Skeletal muscle satellite cell (primary cell): ENCODE results near the gene AGTR2. TPM values are rescaled to one million over a fixed set of nuclear protein-coding genes. Genes with fewer than 3 reads are reported as not detected.
"Not testable (repeated sequence)": the region's sequence is repeated elsewhere in the genome, so short reads cannot be mapped to it uniquely, and the experiment has no call there.

Source experiments
- H3K27me3 ChIP-seq: 2 replicates; pipeline ENCODE4 v1.7.0; 2013; ENCODE audit warnings: low read length; ENCODE audit not compliant: control insufficient read depth, insufficient read depth
- H3K36me3 ChIP-seq: 2 replicates; pipeline ENCODE4 v1.7.0; 2013; ENCODE audit warnings: mild to moderate bottlenecking, control low read depth, low read length; ENCODE audit not compliant: insufficient read depth
- H3K4me1 ChIP-seq: 2 replicates; pipeline ENCODE4 v1.7.0; 2013; ENCODE audit warnings: low read length; ENCODE audit not compliant: control insufficient read depth, insufficient read depth
- H3K4me2 ChIP-seq: 2 replicates; pipeline ENCODE4 v1.7.0; 2013; ENCODE audit warnings: mild to moderate bottlenecking, low read length
- H3K4me3 ChIP-seq: 2 replicates; pipeline ENCODE4 v1.7.0; 2013; ENCODE audit warnings: low read length
- H3K9ac ChIP-seq: 2 replicates; pipeline ENCODE4 v1.7.0; 2013; ENCODE audit warnings: mild to moderate bottlenecking, low read depth, low read length, moderate library complexity
- H3K9me3 ChIP-seq: replicated peaks from 2 replicates; pipeline ENCODE4 v1.7.0; 2013; ENCODE audit warnings: mild to moderate bottlenecking, control low read depth, low read length
- total RNA-seq: library from RNA; depleted of rRNA; stranded (reverse); fragments of >200 nt; gene quantifications from 2 replicates; pipeline ENCODE4 v1.2.3, GENCODE V29; 2012; rRNA removed

The AGTR2 gene, protein sequence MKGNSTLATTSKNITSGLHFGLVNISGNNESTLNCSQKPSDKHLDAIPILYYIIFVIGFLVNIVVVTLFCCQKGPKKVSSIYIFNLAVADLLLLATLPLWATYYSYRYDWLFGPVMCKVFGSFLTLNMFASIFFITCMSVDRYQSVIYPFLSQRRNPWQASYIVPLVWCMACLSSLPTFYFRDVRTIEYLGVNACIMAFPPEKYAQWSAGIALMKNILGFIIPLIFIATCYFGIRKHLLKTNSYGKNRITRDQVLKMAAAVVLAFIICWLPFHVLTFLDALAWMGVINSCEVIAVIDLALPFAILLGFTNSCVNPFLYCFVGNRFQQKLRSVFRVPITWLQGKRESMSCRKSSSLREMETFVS
- not detected in 2 replicates for total RNA-seq

DNA sequence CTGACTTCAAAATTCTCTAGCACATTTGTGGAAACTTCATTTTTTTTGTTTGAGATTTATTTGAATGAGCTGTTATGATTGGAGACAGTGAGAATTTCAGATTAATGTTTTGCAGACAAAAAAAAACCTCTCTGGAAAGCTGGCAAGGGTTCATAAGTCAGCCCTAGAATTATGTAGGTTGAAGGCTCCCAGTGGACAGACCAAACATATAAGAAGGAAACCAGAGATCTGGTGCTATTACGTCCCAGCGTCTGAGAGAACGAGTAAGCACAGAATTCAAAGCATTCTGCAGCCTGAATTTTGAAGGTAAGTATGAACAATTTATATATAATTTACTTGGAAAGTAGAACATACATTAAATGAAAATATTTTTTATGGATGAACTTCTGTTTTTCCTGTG is at the start of gene AGTR2:
TSS of gene AGTR2 (plus strand) at position 234 of the 400 bp plus-strand sequence. CDS start 1,537 bp downstream, outside the sequence.
- Histone ChIP-seq H3K9ac (no peak within 1 kb of the TSS), H3K9me3 (no peaks in the 10 kb centered on the region), H3K4me3 (no peak within 1 kb of the TSS), H3K4me1 (no peaks in the 10 kb centered on the region), H3K27me3 (peaks cover 6% of the 10 kb centered on the region), H3K36me3 (no peaks in the 10 kb centered on the region), H3K4me2 (no peak within 1 kb of the TSS)

DNA sequence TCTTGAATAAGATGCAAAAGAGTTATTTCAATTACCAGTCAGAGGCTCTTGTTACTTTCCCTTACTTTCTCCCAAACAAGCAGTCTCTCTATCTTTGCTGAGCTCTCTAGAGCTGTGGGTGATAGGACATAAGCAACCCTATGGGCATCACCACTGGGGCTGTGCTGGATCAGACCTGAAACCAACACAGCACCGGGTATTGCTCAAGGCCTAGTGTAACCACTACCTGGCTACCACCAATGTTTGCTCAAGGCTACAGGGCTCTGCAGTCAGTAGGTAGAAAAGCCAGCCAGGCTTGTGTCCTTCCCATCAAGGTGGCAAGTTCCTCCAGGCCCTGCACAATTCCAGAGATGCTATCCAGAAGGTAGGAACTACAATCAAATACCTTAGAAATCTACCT is 35.3 kb upstream of the AGTR2 start:
- H3K9me3 ChIP-seq = no peaks in the 10 kb centered on the region
- no peaks in the 10 kb centered on the region for H3K36me3 ChIP-seq
- no peaks in the 10 kb centered on the region for H3K27me3 ChIP-seq
- H3K4me2 ChIP-seq = no peak overlapping the region
- no peaks in the 10 kb centered on the region for H3K4me1 ChIP-seq
- H3K4me3 ChIP-seq = no peak overlapping the region
- H3K9ac ChIP-seq = no peak overlapping the region

DNA sequence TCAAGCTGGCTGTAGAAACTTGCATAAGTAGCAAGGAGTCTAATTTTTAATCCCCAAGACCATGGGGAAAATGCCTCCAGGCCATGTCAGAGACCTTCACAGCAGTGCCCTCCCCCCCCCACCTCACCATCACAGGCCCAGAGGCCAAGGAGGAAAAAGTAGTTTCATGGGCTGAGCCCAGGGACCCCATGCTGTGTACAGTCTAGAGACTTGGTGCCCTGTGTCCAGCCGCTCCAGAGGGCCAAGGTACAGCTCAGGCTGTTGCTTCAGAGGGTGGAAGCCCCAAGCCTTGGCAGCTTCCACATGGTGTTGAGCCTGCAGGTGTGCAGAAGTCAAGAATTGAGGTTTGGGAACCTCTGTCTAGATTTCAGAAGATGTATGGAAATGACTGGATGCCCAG is 29.3 kb upstream of the AGTR2 start:
- H3K36me3 ChIP-seq, H3K4me3 ChIP-seq, H3K4me2 ChIP-seq, H3K9me3 ChIP-seq, H3K4me1 ChIP-seq, H3K9ac ChIP-seq, H3K27me3 ChIP-seq: not testable (repeated sequence)

- Histone ChIP-seq H3K4me2 (no peak overlapping the region), H3K9me3 (no peaks in the 10 kb centered on the region), H3K4me3 (no peak overlapping the region), H3K36me3 (no peaks in the 10 kb centered on the region), H3K4me1 (no peaks in the 10 kb centered on the region), H3K27me3 (no peaks in the 10 kb centered on the region), H3K9ac (no peak overlapping the region)
Measured at GRCh38 chrX:116142976-116143375, 27.6 kb upstream of the AGTR2 start.

- Histone ChIP-seq H3K4me2 (no peak overlapping the region), H3K9ac (no peak overlapping the region), H3K4me1 (no peaks in the 10 kb centered on the region), H3K36me3 (no peaks in the 10 kb centered on the region), H3K4me3 (no peak overlapping the region), H3K9me3 (no peaks in the 10 kb centered on the region), H3K27me3 (peaks cover 6% of the 10 kb centered on the region)
Measured at GRCh38 chrX:116172976-116173375, 2.4 kb downstream of the AGTR2 start.

GRCh38 chrX:116181300-116181699 is 10.8 kb downstream of the AGTR2 start:
- Histone ChIP-seq H3K4me1 (no peaks in the 10 kb centered on the region), H3K4me2 (no peak overlapping the region), H3K9me3 (no peaks in the 10 kb centered on the region), H3K27me3 (no peaks in the 10 kb centered on the region), H3K9ac (no peak overlapping the region), H3K4me3 (no peak overlapping the region), H3K36me3 (no peaks in the 10 kb centered on the region)

DNA sequence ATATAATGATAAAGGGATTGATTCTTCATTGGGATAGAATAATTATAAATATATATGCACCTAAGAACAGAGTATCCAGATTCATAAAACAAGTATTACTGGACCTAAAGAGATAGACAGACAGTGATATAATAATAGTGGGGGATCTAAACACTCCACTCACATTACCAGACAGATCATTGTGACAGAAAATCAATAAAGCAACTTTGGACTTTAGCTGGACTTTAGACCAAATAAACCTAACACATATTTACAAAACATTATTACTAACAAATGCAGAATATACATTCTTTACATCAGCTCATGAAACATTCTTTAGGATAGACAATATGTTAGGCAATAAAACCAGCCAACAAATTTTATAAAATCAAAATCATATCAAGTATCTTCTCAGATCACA is 14.6 kb downstream of the AGTR2 start:
- no peak overlapping the region for H3K4me2 ChIP-seq
- H3K9me3 ChIP-seq = no peaks in the 10 kb centered on the region
- no peaks in the 10 kb centered on the region for H3K36me3 ChIP-seq
- no peaks in the 10 kb centered on the region for H3K27me3 ChIP-seq
- H3K4me3 ChIP-seq = no peak overlapping the region
- no peaks in the 10 kb centered on the region for H3K4me1 ChIP-seq
- H3K9ac ChIP-seq = no peak overlapping the region

DNA sequence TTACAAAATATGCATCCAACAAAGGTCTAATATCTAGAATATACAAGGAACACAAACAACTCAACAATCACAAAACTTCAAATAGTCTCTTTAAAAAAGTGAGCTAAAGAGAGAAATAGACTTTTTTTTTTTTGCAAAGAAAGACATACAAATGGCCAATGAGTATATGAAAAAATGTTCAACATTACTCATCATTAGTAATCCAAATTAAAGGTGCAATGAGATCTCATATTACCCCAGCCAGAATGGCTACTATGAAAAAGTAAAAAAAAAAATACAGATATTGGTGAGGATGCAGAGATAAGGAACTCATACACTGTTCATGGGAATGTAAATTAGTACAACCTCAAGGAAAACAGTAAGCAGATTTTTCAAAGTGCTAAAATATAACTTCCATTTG is 24.1 kb downstream of the AGTR2 start:
- no peaks in the 10 kb centered on the region for H3K27me3 ChIP-seq
- no peaks in the 10 kb centered on the region for H3K36me3 ChIP-seq
- no peaks in the 10 kb centered on the region for H3K4me1 ChIP-seq
- H3K9ac ChIP-seq = no peak overlapping the region
- no peak overlapping the region for H3K4me3 ChIP-seq
- H3K9me3 ChIP-seq = no peaks in the 10 kb centered on the region
- H3K4me2 ChIP-seq = no peak overlapping the region

DNA sequence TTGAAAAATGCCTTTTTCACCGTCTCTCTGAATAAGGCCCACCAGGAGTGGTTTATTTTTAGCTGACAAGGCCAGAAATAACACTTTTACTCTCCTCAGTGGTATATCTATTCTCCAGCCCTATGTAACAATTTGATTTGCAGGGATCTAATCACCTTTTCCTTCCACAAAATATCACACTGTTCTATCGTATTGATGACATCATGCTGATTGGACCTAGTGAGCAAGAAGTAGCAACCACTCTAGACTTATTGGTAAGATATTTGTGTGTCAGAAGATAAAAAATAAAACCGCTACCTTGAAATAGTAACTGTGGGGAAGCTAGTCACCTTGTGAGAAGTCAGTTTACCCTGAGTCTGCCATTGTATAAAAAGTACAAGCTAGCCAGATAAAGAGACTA is 27.7 kb downstream of the AGTR2 start:
- Histone ChIP-seq H3K9me3 (no peaks in the 10 kb centered on the region), H3K4me2 (no peak overlapping the region), H3K4me1 (no peaks in the 10 kb centered on the region), H3K27me3 (no peaks in the 10 kb centered on the region), H3K36me3 (no peaks in the 10 kb centered on the region), H3K9ac (no peak overlapping the region), H3K4me3 (no peak overlapping the region)

GRCh38 chrX:116198810-116199209 is 28.3 kb downstream of the AGTR2 start:
- Histone ChIP-seq H3K4me1 (no peaks in the 10 kb centered on the region), H3K9ac (no peak overlapping the region), H3K4me3 (no peak overlapping the region), H3K27me3 (no peaks in the 10 kb centered on the region), H3K4me2 (no peak overlapping the region), H3K9me3 (no peaks in the 10 kb centered on the region), H3K36me3 (no peaks in the 10 kb centered on the region)

DNA sequence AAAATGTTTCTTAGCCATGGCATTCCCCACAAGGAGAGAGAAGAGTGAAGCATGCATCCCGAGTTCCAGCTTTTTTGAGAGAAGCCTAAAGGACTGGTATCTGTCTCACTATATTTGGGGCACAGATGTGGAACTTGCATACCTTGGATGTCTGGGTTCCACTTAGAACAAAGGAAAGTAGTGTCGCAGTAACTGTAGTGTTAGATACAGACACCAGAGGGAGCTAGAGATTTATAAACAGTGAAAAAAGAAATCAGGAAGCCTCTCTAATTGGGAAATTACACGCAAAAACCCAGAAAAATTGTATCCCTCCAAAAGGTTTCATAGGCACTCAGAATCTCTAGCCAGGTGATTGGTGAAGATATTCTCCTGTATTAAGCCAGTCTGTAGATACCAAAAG is 34.4 kb downstream of the AGTR2 start:
- H3K36me3 ChIP-seq = no peaks in the 10 kb centered on the region
- H3K4me2 ChIP-seq = no peak overlapping the region
- H3K27me3 ChIP-seq = no peaks in the 10 kb centered on the region
- no peak overlapping the region for H3K9ac ChIP-seq
- no peaks in the 10 kb centered on the region for H3K9me3 ChIP-seq
- no peak overlapping the region for H3K4me3 ChIP-seq
- H3K4me1 ChIP-seq = no peaks in the 10 kb centered on the region

DNA sequence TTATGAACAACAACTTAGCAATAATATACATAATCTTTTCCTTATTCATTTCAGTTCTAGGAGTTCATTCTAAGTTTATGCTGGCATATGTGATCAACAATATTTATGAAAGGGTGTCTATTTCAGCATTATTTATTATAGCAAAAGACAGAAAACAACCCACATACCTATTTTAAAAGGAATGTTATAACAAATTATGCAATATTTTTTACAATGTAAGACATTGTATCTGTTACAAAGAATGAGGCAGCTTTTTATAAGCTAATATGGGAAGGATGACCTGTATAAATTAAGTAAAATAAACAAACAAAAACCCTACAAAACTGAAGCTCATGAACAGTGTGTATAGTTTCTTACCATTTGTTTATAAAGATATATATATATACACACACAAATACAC is 42.7 kb downstream of the AGTR2 start:
- Histone ChIP-seq H3K4me1 (no peaks in the 10 kb centered on the region), H3K9ac (no peak overlapping the region), H3K36me3 (no peaks in the 10 kb centered on the region), H3K4me2 (no peak overlapping the region), H3K9me3 (no peaks in the 10 kb centered on the region), H3K4me3 (no peak overlapping the region), H3K27me3 (no peaks in the 10 kb centered on the region)
